ENCODE data around the gene HLA-DOB.

The HLA-DOB gene

GRCh38 chr6:32855467-32856174 is 38.8 kb upstream of the HLA-DOB start:
- Histone ChIP-seq H3K9ac (ENCODE audit: low read depth, low read length) (peak overlapping the region; percentile 83), H3K79me2 (ENCODE audit: insufficient read depth, low read length) (peaks cover 29% of the 10 kb centered on the region), H3K4me1 (ENCODE audit: insufficient read depth, low read length) (peaks cover 33% of the 10 kb centered on the region), H3K9me3 (ENCODE audit: insufficient read depth, low read length, severe bottlenecking) (no peaks in the 10 kb centered on the region), H2AFZ (ENCODE audit: low read depth, low read length) (no peak overlapping the region), H3K4me2 (ENCODE audit: insufficient read depth, low read length) (peak overlapping the region; percentile 75), H3K27me3 (ENCODE audit: insufficient read depth, low read length, poor library complexity) (no peaks in the 10 kb centered on the region), H3K27ac (ENCODE audit: low read length) (peak overlapping the region; percentile 98; the same call in 1 of the 2 replicates), H3K4me3 (ENCODE audit: low read depth in 1 of 2, low read length in 2 of 2) (peak overlapping the region in 1 of 2 experiments; percentile 79; a peak in 2 of 4 replicates), H3K36me3 (ENCODE audit: insufficient read depth, low read length) (peaks cover 50% of the 10 kb centered on the region), H4K20me1 (ENCODE audit: insufficient read depth, low read length) (no peaks in the 10 kb centered on the region)
- ATAC-seq (ENCODE audit: insufficient read depth, low read depth) (no peak), DNase-seq (no peak)
- TF ChIP-seq EZH2 (IDR thresholded peaks at IDR 0.05; ENCODE audit: borderline replicate concordance, low read depth, low read length, severe bottlenecking) (no peak), CTCF (IDR thresholded peaks at IDR 0.05; ENCODE audit: borderline replicate concordance, extremely low read depth, low read length, poor library complexity, severe bottlenecking) (no peak)

- peak; percentile 84 for DNase-seq
- Histone ChIP-seq H3K79me2 (ENCODE audit: insufficient read depth, low read length) (peaks cover 29% of the 10 kb centered on the region), H2AFZ (ENCODE audit: low read depth, low read length) (peak overlapping the region; percentile 91)
These were observed 37.8 kb upstream of the HLA-DOB start for GRCh38 chr6:32854376-32855178.

GRCh38 chr6:32853541-32854375 is 37.0 kb upstream of the HLA-DOB start, which contains the start of the genes PSMB9 and TAP1:
PSMB9 (plus strand) TSS chr6:32854192; CDS start chr6:32854230, 38 bp downstream.
TAP1 (minus strand) TSS chr6:32853704; CDS start chr6:32853636, 68 bp downstream.
- Histone ChIP-seq H3K4me3 (ENCODE audit: low read depth in 1 of 2, low read length in 2 of 2) (peak within 1 kb of the TSS; percentile 55 to 79), H3K4me1 (ENCODE audit: insufficient read depth, low read length) (peaks cover 33% of the 10 kb centered on the region), H4K20me1 (ENCODE audit: insufficient read depth, low read length) (no peaks in the 10 kb centered on the region), H3K27ac (ENCODE audit: low read length) (peak within 1 kb of the TSS; percentile 98), H3K9me3 (ENCODE audit: insufficient read depth, low read length, severe bottlenecking) (no peaks in the 10 kb centered on the region), H3K9ac (ENCODE audit: low read depth, low read length) (peak within 1 kb of the TSS; percentile 83), H3K4me2 (ENCODE audit: insufficient read depth, low read length) (peak within 1 kb of the TSS; percentile 75), H3K36me3 (ENCODE audit: insufficient read depth, low read length) (peaks cover 38% of the 10 kb centered on the region), H3K27me3 (ENCODE audit: insufficient read depth, low read length, poor library complexity) (no peaks in the 10 kb centered on the region), H3K79me2 (ENCODE audit: insufficient read depth, low read length) (peaks cover 29% of the 10 kb centered on the region), H2AFZ (ENCODE audit: low read depth, low read length) (peak within 1 kb of the TSS; percentile 91)
- TF ChIP-seq CTCF (IDR thresholded peaks at IDR 0.05; ENCODE audit: borderline replicate concordance, extremely low read depth, low read length, poor library complexity, severe bottlenecking) (peak; percentile 91), EZH2 (IDR thresholded peaks at IDR 0.05; ENCODE audit: borderline replicate concordance, low read depth, low read length, severe bottlenecking) (no peak)
- peak; percentile 94 for DNase-seq
- ATAC-seq (ENCODE audit: insufficient read depth, low read depth): peak; percentile 85

More at GRCh38 chr6:32854376-32855178, 37.8 kb upstream of the HLA-DOB start:
- Histone ChIP-seq H3K27ac (ENCODE audit: low read length) (peak overlapping the region; percentile 98), H4K20me1 (ENCODE audit: insufficient read depth, low read length) (no peaks in the 10 kb centered on the region), H3K9ac (ENCODE audit: low read depth, low read length) (peak overlapping the region; percentile 83), H3K4me3 (ENCODE audit: low read depth in 1 of 2, low read length in 2 of 2) (peak overlapping the region; percentile 55 to 79; a peak in 3 of 4 replicates), H3K4me2 (ENCODE audit: insufficient read depth, low read length) (peak overlapping the region; percentile 75), H3K9me3 (ENCODE audit: insufficient read depth, low read length, severe bottlenecking) (no peaks in the 10 kb centered on the region), H3K4me1 (ENCODE audit: insufficient read depth, low read length) (peaks cover 33% of the 10 kb centered on the region), H3K36me3 (ENCODE audit: insufficient read depth, low read length) (peaks cover 43% of the 10 kb centered on the region), H3K27me3 (ENCODE audit: insufficient read depth, low read length, poor library complexity) (no peaks in the 10 kb centered on the region)
- peak; percentile 11 for TF ChIP-seq CTCF (IDR thresholded peaks at IDR 0.05; ENCODE audit: borderline replicate concordance, extremely low read depth, low read length, poor library complexity, severe bottlenecking)
- no peak for TF ChIP-seq EZH2 (IDR thresholded peaks at IDR 0.05; ENCODE audit: borderline replicate concordance, low read depth, low read length, severe bottlenecking)
- ATAC-seq (ENCODE audit: insufficient read depth, low read depth): peak; percentile 64
